ENCODE data around the gene CNOT9.

GRCh38 chr2:218618102-218618860 lies 49.6 kb downstream of the CNOT9 start:
- no peak for TF ChIP-seq CTCF (IDR thresholded peaks at IDR 0.05)
- TF ChIP-seq POLR2A (IDR thresholded peaks at IDR 0.05) = no peak
